OCI-LY1 (cell line): ENCODE measurements around the gene SAXO2.
"Not testable (repeated sequence)": the region's sequence is repeated elsewhere in the genome, so short reads cannot be mapped to it uniquely, and the experiment has no call there.

Experiments used
- H2AFZ ChIP-seq: fragments of 200-600 bp; sonication (generic), shearing (Covaris generic); 2 replicates; pipeline ENCODE4 v1.6.0; 2014; ENCODE audit warnings: antibody characterized with exemption, mild to moderate bottlenecking, low read length
- H3F3A ChIP-seq: fragments of 200-600 bp; sonication (generic), shearing (Covaris generic); 2 replicates; pipeline ENCODE4 v1.6.0; 2014; ENCODE audit warnings: mild to moderate bottlenecking, antibody characterized with exemption, low read length, moderate library complexity; ENCODE audit not compliant: insufficient read depth
- H3K27ac ChIP-seq: fragments of 200-600 bp; sonication (generic); 2 replicates; pipeline ENCODE4 v1.5.1; 2014; ENCODE audit warnings: low read length, mixed run types, mild to moderate bottlenecking, low read depth; ENCODE audit not compliant: poor library complexity, severe bottlenecking
- H3K27me3 ChIP-seq: fragments of 200-600 bp; sonication (generic); 2 replicates; pipeline ENCODE4 v1.6.0; 2014; ENCODE audit warnings: antibody characterized with exemption, mild to moderate bottlenecking, low read length, moderate library complexity; ENCODE audit not compliant: insufficient read depth
- H3K36me3 ChIP-seq: fragments of 200-600 bp; sonication (generic); 2 replicates; pipeline ENCODE4 v1.6.1; 2014; ENCODE audit warnings: mild to moderate bottlenecking, antibody characterized with exemption, low read length, moderate library complexity, mixed read lengths; ENCODE audit not compliant: insufficient read depth
- H3K4me1 ChIP-seq: fragments of 200-600 bp; sonication (generic); 2 replicates; pipeline ENCODE4 v1.5.1; 2014; ENCODE audit warnings: mild to moderate bottlenecking, low read length, moderate library complexity; ENCODE audit not compliant: insufficient read depth, severe bottlenecking
- H3K4me2 ChIP-seq: fragments of 200-600 bp; sonication (generic), shearing (Covaris generic); 2 replicates; pipeline ENCODE4 v1.6.1; 2014; ENCODE audit warnings: low read length
- H3K4me3 ChIP-seq: fragments of 200-600 bp; sonication (generic); 2 replicates; pipeline ENCODE4 v1.5.1; 2014; ENCODE audit warnings: low read length, low read depth, mild to moderate bottlenecking, mixed read lengths; ENCODE audit not compliant: poor library complexity, severe bottlenecking
- H3K79me2 ChIP-seq: fragments of 200-600 bp; shearing (Covaris generic); 2 replicates; pipeline ENCODE4 v1.6.1; 2016; ENCODE audit warnings: mixed run types, low read length, mixed read lengths; ENCODE audit not compliant: insufficient read depth
- H3K9ac ChIP-seq: fragments of 200-600 bp; sonication (generic), shearing (Covaris generic); 2 replicates; pipeline ENCODE4 v1.6.1; 2014; ENCODE audit warnings: mild to moderate bottlenecking, low read length, mixed read lengths
- H3K9me2 ChIP-seq: fragments of 200-600 bp; sonication (generic), shearing (Covaris generic); 2 replicates; pipeline ENCODE4 v1.6.1; 2014; ENCODE audit warnings: low read depth, mild to moderate bottlenecking, low read length, mixed read lengths
- H3K9me3 ChIP-seq: fragments of 200-600 bp; shearing (Covaris generic); 2 replicates; pipeline ENCODE4 v1.6.1; 2014; ENCODE audit warnings: low read length, mixed read lengths
- H4K20me1 ChIP-seq: fragments of 200-600 bp; sonication (generic), shearing (Covaris generic); 2 replicates; pipeline ENCODE4 v1.6.0; 2016; ENCODE audit warnings: mild to moderate bottlenecking, low read length; ENCODE audit not compliant: insufficient read depth
- CTCF ChIP-seq: fragments of 200-600 bp; sonication (generic), shearing (Covaris generic); IDR thresholded peaks from 2 replicates; pipeline ENCODE4 v1.5.1; 2017; ENCODE audit warnings: mild to moderate bottlenecking, antibody characterized with exemption, low read length, moderate library complexity, mixed read lengths
- EZH2 ChIP-seq: fragments of 200-600 bp; sonication (generic), shearing (Covaris generic); IDR thresholded peaks from 2 replicates; pipeline ENCODE4 v1.8.0; 2017; ENCODE audit warnings: borderline replicate concordance, mixed run types, mild to moderate bottlenecking, antibody characterized with exemption, low read length, moderate library complexity, mixed read lengths

The SAXO2 gene

GRCh38 chr15:82313446-82313845 lies 50.8 kb downstream of the SAXO2 start:
- Histone ChIP-seq H3K4me1 (no peaks in the 10 kb centered on the region), H4K20me1 (no peaks in the 10 kb centered on the region), H3K36me3 (no peaks in the 10 kb centered on the region), H2AFZ (no peak overlapping the region), H3K4me3 (no peak overlapping the region), H3K79me2 (no peaks in the 10 kb centered on the region), H3K4me2 (no peak overlapping the region), H3K9ac (no peak overlapping the region), H3K27me3 (no peaks in the 10 kb centered on the region), H3K9me2 (no peaks in the 10 kb centered on the region), H3K9me3 (no peaks in the 10 kb centered on the region), H3K27ac (no peak overlapping the region), H3F3A (no peaks in the 10 kb centered on the region)
- TF ChIP-seq CTCF = no peak

GRCh38 chr15:82313951-82314768 lies 51.5 kb downstream of the SAXO2 start:
- not testable (repeated sequence) for H3F3A ChIP-seq, H3K36me3 ChIP-seq, H3K9me3 ChIP-seq, H3K9me2 ChIP-seq, H4K20me1 ChIP-seq, H3K27ac ChIP-seq, H3K4me2 ChIP-seq, H3K27me3 ChIP-seq, H3K4me1 ChIP-seq, H3K4me3 ChIP-seq, H2AFZ ChIP-seq, H3K9ac ChIP-seq, H3K79me2 ChIP-seq

- Histone ChIP-seq H3K9me3 (no peaks in the 10 kb centered on the region), H3F3A (no peaks in the 10 kb centered on the region), H2AFZ (no peak overlapping the region), H3K4me1 (no peaks in the 10 kb centered on the region), H3K27ac (no peak overlapping the region), H3K9me2 (no peaks in the 10 kb centered on the region), H3K4me2 (no peak overlapping the region), H3K27me3 (no peaks in the 10 kb centered on the region), H4K20me1 (no peaks in the 10 kb centered on the region), H3K4me3 (no peak overlapping the region), H3K9ac (no peak overlapping the region), H3K36me3 (no peaks in the 10 kb centered on the region), H3K79me2 (no peaks in the 10 kb centered on the region)
- TF ChIP-seq EZH2 (no peak), CTCF (no peak)
Observed at GRCh38 chr15:82314769-82315518, 52.3 kb downstream of the SAXO2 start.
